ENCODE results near the gene CUL2.

The CUL2 gene

DNA sequence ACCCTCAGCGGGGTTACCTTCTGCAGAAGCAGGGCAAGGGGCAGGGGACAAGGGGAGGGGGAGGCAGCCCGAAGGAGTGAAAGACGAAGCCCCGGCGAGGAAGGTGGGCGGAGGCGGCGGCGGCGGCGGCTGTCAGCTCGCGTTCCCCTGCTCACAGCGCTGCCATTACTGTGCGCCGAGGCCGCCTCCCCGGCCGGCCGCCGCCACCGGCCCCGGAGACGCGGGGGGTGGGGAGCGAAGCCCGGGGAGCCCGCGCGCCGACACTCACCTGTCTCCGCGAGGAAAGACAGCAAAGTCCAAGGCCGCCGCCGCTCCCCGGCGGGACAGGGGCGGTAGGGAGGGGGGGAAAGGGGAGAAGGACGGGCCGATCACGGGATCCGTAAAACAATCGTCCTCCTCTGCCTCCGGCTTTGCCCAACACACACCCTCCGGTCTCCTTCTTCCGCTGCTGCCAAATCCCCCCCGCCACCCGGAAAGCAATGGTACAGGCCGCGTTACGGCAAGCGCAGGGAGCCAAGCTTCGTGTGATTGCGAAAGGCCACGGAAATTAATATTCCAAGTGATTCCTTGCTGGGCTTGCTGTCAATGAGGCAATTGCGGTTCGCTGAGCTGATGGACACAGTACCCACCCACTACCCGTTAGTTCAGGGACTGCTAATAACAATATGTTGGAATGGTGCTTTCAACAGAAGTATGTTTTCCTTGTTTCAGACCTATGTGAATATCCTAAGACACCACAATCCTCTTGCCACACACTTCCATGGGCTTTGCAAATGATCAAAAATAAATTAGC lies at the start of gene CUL2:
CUL2 (minus strand) TSS at position 180 of the 793 bp plus-strand sequence. CDS start 19,024 bp downstream, outside the sequence.
- Histone ChIP-seq H3K4me1 (ENCODE audit: insufficient read depth, insufficient read length) (no peaks in the 10 kb centered on the region), H3K27me3 (ENCODE audit: insufficient read depth, insufficient read length) (no peaks in the 10 kb centered on the region), H3K36me3 (ENCODE audit: insufficient read depth, insufficient read length, low read length) (peaks cover 6% of the 10 kb centered on the region), H3K4me3 (ENCODE audit: insufficient read length, low read depth) (peak within 1 kb of the TSS; percentile 71), H3K9me3 (ENCODE audit: insufficient read depth, low read length) (peaks cover 8% of the 10 kb centered on the region; the same call in 1 of the 2 replicates), H3K9ac (ENCODE audit: insufficient read length, low read depth) (peak within 1 kb of the TSS; percentile 86)
- TF ChIP-seq ZNF274 (IDR thresholded peaks at IDR 0.05; ENCODE audit: low read depth, low read length): no peak
- TF ChIP-seq YY1 (IDR thresholded peaks at IDR 0.05; ENCODE audit: insufficient read depth, insufficient read length): peak; percentile 36
- TF ChIP-seq SUZ12 (IDR thresholded peaks at IDR 0.05; ENCODE audit: extremely low read depth, insufficient read depth, insufficient read length): no peak
- peak; percentile 76 for DNase-seq (ENCODE audit: low read depth, low spot score)

DNA sequence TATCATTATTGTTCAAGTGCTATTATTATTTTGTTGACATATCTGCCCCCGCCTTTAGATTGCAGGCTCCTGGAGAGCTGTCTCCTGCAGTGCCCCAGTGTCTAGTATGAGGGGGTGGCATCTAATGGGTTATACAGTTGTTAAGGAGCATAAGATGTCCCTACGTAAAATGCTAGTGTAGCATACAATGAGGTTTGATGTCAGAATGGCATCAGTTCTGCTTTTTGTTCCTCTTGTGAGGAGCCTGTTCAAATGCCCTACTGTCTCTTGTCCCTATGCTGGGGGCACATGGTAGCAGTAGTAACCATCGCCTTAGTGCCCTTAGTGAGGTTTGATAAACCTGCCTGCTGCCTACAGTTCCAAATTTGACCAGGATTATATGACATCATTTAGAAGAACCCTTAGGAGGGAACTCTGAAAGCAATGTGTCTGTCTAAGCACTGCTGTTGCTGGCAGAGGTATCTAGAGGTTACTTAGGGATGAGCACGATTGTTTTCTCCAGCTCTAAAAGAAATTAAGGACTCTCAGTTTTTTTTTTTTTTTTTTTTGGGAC lies 46.2 kb upstream of the CUL2 start:
- Histone ChIP-seq H3K27me3 (ENCODE audit: insufficient read depth, insufficient read length) (no peaks in the 10 kb centered on the region), H3K4me3 (ENCODE audit: insufficient read length, low read depth) (no peak overlapping the region), H3K9ac (ENCODE audit: insufficient read length, low read depth) (no peak overlapping the region), H3K4me1 (ENCODE audit: insufficient read depth, insufficient read length) (no peaks in the 10 kb centered on the region), H3K36me3 (ENCODE audit: insufficient read depth, insufficient read length, low read length) (no peaks in the 10 kb centered on the region), H3K9me3 (ENCODE audit: insufficient read depth, low read length) (no peaks in the 10 kb centered on the region)
- no peak for DNase-seq (ENCODE audit: low read depth, low spot score)
- TF ChIP-seq YY1 (IDR thresholded peaks at IDR 0.05; ENCODE audit: insufficient read depth, insufficient read length) (no peak), ZNF274 (IDR thresholded peaks at IDR 0.05; ENCODE audit: low read depth, low read length) (no peak), SUZ12 (IDR thresholded peaks at IDR 0.05; ENCODE audit: extremely low read depth, insufficient read depth, insufficient read length) (no peak)

GRCh38 chr10:35135861-35136260 lies 45.7 kb upstream of the CUL2 start:
- no peak for DNase-seq (ENCODE audit: low read depth, low spot score)
- Histone ChIP-seq H3K9me3 (ENCODE audit: insufficient read depth, low read length) (no peaks in the 10 kb centered on the region), H3K27me3 (ENCODE audit: insufficient read depth, insufficient read length) (no peaks in the 10 kb centered on the region), H3K36me3 (ENCODE audit: insufficient read depth, insufficient read length, low read length) (no peaks in the 10 kb centered on the region), H3K4me3 (ENCODE audit: insufficient read length, low read depth) (no peak overlapping the region), H3K9ac (ENCODE audit: insufficient read length, low read depth) (no peak overlapping the region), H3K4me1 (ENCODE audit: insufficient read depth, insufficient read length) (no peaks in the 10 kb centered on the region)
- TF ChIP-seq SUZ12 (IDR thresholded peaks at IDR 0.05; ENCODE audit: extremely low read depth, insufficient read depth, insufficient read length) (no peak), YY1 (IDR thresholded peaks at IDR 0.05; ENCODE audit: insufficient read depth, insufficient read length) (no peak), ZNF274 (IDR thresholded peaks at IDR 0.05; ENCODE audit: low read depth, low read length) (no peak)

DNA sequence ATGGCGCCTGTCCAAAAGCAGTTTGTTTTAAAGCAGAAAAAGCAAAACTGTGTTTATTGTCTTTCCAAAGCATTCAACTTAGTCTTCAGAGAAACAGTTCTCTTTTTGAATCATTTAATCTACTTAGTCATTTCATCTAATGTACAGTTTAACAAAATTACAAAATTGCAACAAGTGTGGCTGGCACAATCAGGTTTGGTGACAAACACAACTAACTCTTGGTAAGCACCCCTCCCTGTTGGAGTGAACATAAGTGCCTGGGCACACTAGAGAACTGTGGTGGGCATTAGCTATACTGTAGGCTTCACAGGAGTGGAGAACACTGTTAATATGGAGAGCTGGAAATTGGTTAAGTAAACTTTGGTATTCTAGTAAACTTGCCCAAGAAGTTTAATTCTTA lies 43.4 kb upstream of the CUL2 start:
- H3K4me1 ChIP-seq (ENCODE audit: insufficient read depth, insufficient read length): no peaks in the 10 kb centered on the region
- H3K27me3 ChIP-seq (ENCODE audit: insufficient read depth, insufficient read length): no peaks in the 10 kb centered on the region
- no peak for TF ChIP-seq SUZ12 (IDR thresholded peaks at IDR 0.05; ENCODE audit: extremely low read depth, insufficient read depth, insufficient read length)
- no peak for TF ChIP-seq YY1 (IDR thresholded peaks at IDR 0.05; ENCODE audit: insufficient read depth, insufficient read length)
- no peak for TF ChIP-seq ZNF274 (IDR thresholded peaks at IDR 0.05; ENCODE audit: low read depth, low read length)

DNA sequence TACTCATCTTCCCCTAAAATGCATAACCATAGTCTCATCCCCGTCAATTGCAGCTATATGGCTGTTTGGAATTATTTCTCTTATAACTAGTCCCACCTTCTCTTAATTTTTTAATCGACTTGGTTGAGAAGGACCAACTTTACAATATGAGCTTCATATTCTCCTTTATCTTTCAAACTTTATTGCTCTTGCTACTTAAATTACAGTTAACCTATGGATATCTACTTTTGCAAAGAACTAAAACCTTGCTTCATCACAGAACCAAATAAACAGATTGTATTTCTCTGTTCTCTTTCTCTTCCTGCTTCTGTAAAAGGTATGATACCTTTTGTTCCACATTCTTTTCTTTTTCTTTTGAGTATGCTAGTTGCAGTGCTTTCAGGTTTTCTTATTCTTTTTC lies 42.6 kb upstream of the CUL2 start:
- no peak for DNase-seq (ENCODE audit: low read depth, low spot score)
- H3K9ac ChIP-seq (ENCODE audit: insufficient read length, low read depth): no peak overlapping the region
- no peak for TF ChIP-seq ZNF274 (IDR thresholded peaks at IDR 0.05; ENCODE audit: low read depth, low read length)
- no peak for TF ChIP-seq SUZ12 (IDR thresholded peaks at IDR 0.05; ENCODE audit: extremely low read depth, insufficient read depth, insufficient read length)
- TF ChIP-seq YY1 (IDR thresholded peaks at IDR 0.05; ENCODE audit: insufficient read depth, insufficient read length): no peak

More for the DNA sequence above, 43.4 kb upstream of the CUL2 start:
- Histone ChIP-seq H3K9ac (ENCODE audit: insufficient read length, low read depth) (no peak overlapping the region), H3K36me3 (ENCODE audit: insufficient read depth, insufficient read length, low read length) (no peaks in the 10 kb centered on the region), H3K4me3 (ENCODE audit: insufficient read length, low read depth) (no peak overlapping the region), H3K9me3 (ENCODE audit: insufficient read depth, low read length) (no peaks in the 10 kb centered on the region)
- no peak for DNase-seq (ENCODE audit: low read depth, low spot score)

DNA sequence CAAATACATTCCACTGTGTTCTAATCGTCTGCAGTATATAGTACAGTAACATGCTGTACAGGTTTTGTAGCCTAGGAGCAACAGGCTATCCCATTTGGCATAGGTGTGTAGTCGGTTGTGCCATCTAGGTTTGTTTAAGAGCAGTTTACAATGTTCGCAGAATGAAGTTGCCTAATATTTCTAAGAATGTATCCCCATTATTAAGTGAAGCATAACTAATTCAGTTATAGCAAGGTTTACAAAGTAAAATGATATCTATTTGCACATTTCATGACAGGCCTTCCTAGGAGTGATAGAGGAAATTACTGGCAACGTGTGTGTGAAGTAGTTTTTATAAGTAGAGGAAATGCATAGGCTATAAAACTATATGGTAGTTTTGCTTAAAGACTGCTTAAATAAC lies 40.5 kb upstream of the CUL2 start:
- no peak for TF ChIP-seq ZNF274 (IDR thresholded peaks at IDR 0.05; ENCODE audit: low read depth, low read length)
- no peak for TF ChIP-seq SUZ12 (IDR thresholded peaks at IDR 0.05; ENCODE audit: extremely low read depth, insufficient read depth, insufficient read length)
- no peak for TF ChIP-seq YY1 (IDR thresholded peaks at IDR 0.05; ENCODE audit: insufficient read depth, insufficient read length)
- no peak overlapping the region for H3K9ac ChIP-seq (ENCODE audit: insufficient read length, low read depth)
- H3K27me3 ChIP-seq (ENCODE audit: insufficient read depth, insufficient read length): no peaks in the 10 kb centered on the region
- H3K36me3 ChIP-seq (ENCODE audit: insufficient read depth, insufficient read length, low read length): no peaks in the 10 kb centered on the region
- DNase-seq (ENCODE audit: low read depth, low spot score): no peak
- H3K4me3 ChIP-seq (ENCODE audit: insufficient read length, low read depth): no peak overlapping the region
- H3K4me1 ChIP-seq (ENCODE audit: insufficient read depth, insufficient read length): no peaks in the 10 kb centered on the region
- H3K9me3 ChIP-seq (ENCODE audit: insufficient read depth, low read length): no peaks in the 10 kb centered on the region

More for the DNA sequence above, 42.6 kb upstream of the CUL2 start:
- H3K9me3 ChIP-seq (ENCODE audit: insufficient read depth, low read length): no peaks in the 10 kb centered on the region
- H3K4me3 ChIP-seq (ENCODE audit: insufficient read length, low read depth): no peak overlapping the region
- no peaks in the 10 kb centered on the region for H3K4me1 ChIP-seq (ENCODE audit: insufficient read depth, insufficient read length)
- no peaks in the 10 kb centered on the region for H3K27me3 ChIP-seq (ENCODE audit: insufficient read depth, insufficient read length)
- H3K36me3 ChIP-seq (ENCODE audit: insufficient read depth, insufficient read length, low read length): no peaks in the 10 kb centered on the region

- no peaks in the 10 kb centered on the region for H3K27me3 ChIP-seq (ENCODE audit: insufficient read depth, insufficient read length)
- no peaks in the 10 kb centered on the region for H3K36me3 ChIP-seq (ENCODE audit: insufficient read depth, insufficient read length, low read length)
- no peak for DNase-seq (ENCODE audit: low read depth, low spot score)
- H3K4me1 ChIP-seq (ENCODE audit: insufficient read depth, insufficient read length): no peaks in the 10 kb centered on the region
- no peak overlapping the region for H3K9ac ChIP-seq (ENCODE audit: insufficient read length, low read depth)
- no peaks in the 10 kb centered on the region for H3K9me3 ChIP-seq (ENCODE audit: insufficient read depth, low read length)
- H3K4me3 ChIP-seq (ENCODE audit: insufficient read length, low read depth): no peak overlapping the region
- TF ChIP-seq YY1 (IDR thresholded peaks at IDR 0.05; ENCODE audit: insufficient read depth, insufficient read length) (no peak), SUZ12 (IDR thresholded peaks at IDR 0.05; ENCODE audit: extremely low read depth, insufficient read depth, insufficient read length) (no peak), ZNF274 (IDR thresholded peaks at IDR 0.05; ENCODE audit: low read depth, low read length) (no peak)
These were observed 39.1 kb upstream of the CUL2 start for GRCh38 chr10:35129185-35129674.
